Mucosa of gallbladder (tissue), 1 donor: ENCODE data around the gene DNAJC5G. TPM values are rescaled to one million over a fixed set of nuclear protein-coding genes. Genes with fewer than 3 reads are reported as not detected.
"Not testable (repeated sequence)": the region's sequence is repeated elsewhere in the genome, so short reads cannot be mapped to it uniquely, and the experiment has no call there.

ENCODE experiments used
- DNase-seq: peaks from one replicate; pipeline ENCODE4 v3.0.0-alpha.2; 2020; ENCODE audit warnings: low spot score
- total RNA-seq: library from RNA; stranded (reverse); gene quantifications from one replicate; pipeline ENCODE4 v1.2.1, GENCODE V29; 2021
- donor health status: DM: no; HTN: no; CAD: no.

Gene DNAJC5G
- total RNA-seq, 1 donor from 2014 or later = not detected

DNA sequence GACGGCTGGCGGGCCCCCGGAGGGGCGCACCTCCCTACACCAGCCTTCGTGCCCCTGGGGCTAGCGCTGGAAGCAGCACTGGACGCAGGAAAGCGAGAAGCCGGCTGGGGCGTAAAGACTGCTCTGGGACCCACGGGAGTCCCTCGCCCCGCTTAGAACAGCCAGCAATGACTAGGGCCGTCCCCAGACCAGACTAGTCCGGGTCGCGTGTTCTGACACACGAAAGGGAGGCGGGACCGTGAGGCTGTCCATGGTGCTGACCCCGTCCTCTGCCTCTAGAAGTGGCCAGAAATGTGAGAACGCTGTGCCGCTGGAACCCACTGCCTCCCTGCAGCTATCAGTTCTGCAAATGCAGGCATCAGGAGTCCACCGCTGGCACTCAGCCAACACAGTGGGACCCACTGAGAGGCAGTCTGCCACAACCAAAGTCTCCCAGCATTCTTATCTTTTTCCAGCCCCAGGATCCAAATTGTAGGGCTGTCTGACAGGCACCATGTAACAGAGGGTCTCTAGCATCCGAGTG, 33.2 kb downstream of the DNAJC5G start, which contains the start of gene UCN:
Gene UCN, minus strand, starts transcription at position 87 of the 523 bp plus-strand sequence. CDS start 550 bp downstream, outside the sequence.
- peak; percentile 50 for DNase-seq

DNA sequence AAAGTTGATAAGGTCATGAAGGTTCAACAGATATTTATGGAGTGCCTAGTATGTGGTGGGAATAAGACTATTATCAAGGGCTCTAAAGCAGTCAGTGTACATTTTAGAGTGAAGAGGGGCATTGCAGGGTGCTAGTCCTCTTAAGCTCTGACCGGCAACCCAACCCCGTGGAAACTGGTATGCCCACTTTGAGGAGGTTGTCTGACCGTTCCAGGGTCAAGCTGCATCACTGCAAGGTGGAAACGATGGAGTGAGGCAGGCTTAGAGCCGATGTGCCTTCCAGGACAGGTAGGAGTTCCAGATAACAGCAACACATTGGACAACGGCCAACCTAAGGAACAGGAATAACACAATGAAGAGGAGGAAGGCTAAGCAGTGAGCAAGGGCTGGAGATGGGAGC, 34.4 kb downstream of the DNAJC5G start:
- DNase-seq = no peak

DNA sequence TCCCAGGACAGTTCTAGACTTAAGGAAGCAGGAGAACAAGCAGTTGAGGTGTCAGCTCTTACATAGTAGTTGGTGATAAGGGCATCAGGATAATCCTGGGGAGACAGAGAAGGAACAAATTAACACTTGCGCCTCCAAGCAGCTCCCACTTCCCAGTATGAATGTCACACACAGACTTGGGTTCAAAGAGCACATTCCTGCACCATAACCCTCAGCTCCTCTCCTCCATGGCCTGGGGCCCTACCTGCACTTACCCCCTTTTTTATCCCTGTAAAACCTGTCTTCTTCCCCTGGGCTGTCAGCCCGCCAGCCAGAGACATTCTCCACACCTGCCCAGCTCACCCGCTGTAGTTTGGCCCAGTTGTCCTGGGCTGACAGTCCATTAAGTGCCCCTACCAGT, 36.9 kb downstream of the DNAJC5G start:
- no peak for DNase-seq

DNA sequence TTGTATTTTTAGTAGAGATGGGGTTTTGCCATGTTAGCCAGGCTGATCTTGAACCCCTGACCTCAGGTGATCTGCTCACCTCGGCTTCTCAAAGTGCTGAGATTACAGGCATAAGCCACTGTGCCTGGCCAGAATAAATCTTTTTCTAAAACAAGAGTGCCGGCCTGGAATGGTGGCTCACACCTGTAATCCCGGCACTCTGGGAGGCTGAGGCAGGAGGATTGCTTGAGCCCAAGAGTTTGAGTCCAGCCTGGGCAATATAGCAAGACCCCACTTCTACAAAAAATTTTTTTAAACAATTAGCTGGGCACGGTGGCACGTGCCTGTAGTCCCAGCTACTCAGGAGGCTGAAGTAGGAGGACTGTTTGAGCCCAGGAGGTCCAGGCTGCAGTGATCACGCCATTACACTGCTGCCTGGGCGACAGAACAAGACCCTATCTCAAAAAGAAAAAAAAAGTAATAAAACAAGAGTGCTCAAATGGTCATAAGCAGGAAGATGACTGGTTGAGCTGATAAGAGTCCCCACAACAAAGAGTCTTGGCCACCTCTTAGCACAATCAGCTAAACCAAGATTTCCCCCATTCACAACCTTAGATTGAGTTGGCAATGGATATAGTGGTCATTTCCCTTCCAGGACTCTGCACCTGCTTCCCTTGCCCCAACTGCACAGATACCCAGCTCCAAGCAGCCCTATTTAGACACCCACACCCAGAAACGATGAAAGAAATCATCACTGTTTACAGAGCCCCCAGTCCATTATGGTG, 38.8 kb downstream of the DNAJC5G start:
- DNase-seq = no peak

DNA sequence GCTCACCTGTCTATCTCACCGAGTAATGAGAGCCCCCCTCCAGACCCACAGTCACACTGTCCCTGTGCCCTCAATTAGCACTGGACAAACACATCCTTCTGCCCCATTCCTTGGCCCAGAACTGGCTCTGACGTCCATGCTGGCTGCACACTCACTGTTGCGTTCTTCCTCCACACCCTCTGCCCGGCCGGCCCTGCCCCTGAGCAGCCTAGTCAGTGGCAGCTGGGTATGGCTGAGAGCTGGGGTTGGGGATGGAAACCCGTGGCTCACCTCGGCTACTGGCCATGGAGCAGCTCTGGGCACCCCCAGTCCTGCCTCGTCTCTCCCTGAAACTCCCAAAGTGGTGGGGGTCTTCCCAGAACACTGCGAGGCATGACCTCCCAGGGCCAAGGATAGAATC, 39.5 kb downstream of the DNAJC5G start:
- no peak for DNase-seq

DNA sequence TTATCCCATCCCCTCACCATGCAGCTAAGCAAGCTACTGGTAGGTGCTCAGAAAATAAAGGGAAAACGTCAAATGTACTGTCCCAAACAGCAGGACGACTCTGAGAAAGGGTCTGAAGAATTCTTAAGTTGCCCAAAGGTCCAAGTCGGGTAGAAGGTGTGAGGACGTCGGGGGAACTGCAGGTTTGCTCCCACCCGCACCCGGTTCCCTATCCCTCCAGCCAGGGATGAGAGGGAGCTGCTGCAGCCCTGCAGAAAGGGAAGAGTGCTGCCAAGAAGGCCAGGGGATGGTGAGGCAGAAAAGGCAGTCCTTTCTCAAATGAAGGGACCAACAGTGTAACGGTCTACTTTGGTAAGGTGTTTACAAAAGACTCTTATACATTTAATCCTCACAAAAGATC, 39.9 kb downstream of the DNAJC5G start:
- DNase-seq = no peak

DNA sequence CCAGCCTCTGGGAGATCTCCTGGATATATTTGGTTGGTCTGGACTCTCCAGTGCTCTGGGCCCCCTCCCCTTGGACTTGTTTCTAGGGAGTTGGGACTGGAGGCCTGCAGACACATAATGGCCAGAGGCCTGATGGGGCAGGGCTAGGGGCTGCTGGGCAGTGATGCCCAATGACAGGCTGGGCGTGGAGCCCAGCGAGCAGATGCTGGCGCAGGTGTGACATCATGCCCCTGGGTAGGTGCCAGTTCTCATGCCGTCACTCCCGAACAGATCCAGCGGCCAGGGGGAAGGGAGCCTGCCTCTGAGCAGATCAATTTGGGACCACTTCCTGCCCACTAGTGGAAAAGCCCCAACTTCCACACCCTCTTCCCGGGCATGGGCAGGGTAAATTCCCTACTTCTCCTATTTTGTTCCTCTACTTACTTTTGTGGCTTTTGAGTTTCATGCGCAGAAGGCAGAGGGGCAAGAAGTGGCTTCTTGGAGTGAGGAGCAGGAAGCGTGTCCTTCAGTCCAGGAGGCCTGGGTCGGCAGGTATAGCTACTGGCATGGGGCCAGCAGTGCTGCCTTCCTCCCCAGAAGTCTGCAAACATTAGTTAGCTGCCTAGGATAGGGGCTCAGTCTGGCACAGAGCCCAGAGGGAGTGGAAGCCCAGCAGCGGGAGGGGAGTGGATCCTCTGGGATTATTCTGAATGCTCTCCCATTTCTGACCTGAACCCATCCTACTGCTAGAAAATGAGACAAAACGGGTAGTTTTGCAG, 41.6 kb downstream of the DNAJC5G start:
- DNase-seq = no peak

DNA sequence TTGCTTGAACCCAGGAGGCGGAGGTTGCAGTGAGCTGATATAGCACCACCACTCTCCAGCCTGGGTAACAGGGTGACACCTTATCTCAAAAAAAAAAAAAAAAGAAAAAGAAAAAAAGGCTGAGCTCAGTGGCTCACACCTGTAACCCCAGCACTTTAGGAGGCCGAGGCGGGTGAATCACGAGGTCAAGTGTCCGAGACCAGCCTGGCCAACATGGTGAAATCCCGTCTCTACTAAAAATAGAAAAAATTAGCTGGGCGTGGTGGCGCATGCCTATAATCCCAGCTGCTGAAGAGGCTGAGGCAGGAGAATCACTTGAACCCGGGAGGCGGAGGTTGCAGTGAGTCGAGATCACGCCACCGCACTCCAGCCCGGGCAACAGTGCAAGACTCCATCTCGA, 44.6 kb downstream of the DNAJC5G start:
- DNase-seq = not testable (repeated sequence)

DNA sequence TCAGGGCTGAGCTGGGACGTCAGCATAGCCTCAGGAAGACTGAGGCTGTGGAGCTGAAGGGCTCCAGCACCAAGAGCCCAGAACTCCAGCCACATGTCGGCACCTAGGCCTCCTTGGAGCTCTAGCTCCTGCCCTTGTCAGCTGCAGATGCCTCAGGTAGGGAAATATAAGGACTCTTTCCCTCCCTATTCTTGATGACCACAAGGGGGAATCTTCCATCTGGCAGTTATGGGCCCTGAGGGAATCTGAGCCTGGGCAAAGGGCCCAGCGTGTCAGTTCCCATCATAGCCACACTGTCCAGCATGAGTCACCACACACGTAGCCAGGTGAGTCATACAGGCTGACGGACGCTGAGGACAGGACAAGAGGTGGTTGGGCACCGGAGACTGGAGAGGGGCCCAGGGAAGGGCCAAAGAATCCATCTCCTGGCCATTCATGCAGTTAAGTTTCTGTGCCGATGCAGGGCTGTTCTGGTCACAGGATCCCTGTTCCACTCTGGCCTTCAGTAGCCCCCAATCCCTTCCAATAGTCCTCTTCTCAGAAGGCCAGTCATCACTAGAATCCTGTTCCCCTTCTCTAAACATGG, 45.8 kb downstream of the DNAJC5G start:
- peak; percentile 87 for DNase-seq

DNA sequence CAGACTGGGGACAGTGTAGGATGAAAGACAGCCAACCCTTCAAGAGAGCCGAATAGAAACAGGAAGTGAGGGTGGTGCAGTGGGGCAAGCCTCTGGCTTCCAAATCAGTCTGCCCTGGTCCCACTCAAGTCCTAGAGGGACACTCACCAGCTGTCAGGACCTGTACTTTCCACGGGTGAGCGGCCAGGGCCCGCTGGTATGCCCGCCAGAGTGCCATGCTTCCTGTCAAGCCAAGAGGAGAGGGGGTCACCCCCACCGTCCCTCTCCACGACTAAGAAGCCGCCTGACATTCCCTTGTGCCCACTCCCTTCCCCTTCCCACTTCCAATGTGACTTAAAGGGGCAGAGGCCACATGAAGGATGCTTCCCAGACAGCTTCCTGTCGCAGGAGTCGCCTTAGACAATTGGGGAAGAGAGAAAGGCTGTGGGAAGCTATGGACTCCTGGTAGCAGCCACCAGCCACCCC, 47.1 kb downstream of the DNAJC5G start:
- DNase-seq = no peak

DNA sequence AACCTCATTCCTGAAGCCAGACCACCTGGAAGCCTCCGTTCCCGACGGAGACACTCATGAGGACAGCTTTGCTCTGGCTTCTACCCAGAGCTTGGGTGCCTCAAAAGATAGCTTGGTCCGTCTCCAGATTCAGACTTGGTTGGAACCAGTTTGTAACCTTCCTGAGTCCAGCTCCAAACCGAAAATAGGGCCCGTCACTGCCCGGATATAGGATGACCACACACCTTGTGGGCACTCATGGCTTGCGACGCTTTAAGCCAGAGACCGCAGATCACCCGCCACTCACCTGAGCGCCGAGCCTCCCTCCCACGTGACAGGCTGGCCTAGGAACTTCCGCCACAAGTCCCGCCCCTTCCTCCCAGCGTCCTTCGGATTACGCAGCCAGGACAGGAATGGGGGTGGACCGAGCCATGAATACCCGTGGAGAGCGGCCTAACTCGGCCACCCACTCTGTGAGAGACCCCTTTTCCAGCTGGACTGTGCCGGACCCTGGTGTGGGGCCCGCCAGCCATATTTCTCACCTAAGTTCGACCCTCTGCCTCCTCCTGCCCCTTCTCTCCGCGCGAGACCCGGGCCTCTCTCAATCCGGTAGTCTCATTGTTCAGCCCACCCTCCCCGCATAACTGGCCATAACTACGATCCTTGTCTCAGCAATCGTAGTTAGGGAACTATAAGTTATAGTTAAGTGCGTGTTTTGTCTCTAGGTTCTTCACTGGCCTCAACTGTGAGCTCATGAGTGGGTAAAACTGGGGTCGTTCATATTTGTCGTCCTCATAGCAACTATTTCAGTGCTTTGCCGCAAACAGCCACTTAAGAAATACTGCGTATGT, 47.7 kb downstream of the DNAJC5G start, which contains the start of gene MPV17:
Gene MPV17, minus strand, starts transcription at position 332 of the 830 bp plus-strand sequence. CDS start 580 bp downstream, outside the sequence.
- peak; percentile 94 for DNase-seq

DNA sequence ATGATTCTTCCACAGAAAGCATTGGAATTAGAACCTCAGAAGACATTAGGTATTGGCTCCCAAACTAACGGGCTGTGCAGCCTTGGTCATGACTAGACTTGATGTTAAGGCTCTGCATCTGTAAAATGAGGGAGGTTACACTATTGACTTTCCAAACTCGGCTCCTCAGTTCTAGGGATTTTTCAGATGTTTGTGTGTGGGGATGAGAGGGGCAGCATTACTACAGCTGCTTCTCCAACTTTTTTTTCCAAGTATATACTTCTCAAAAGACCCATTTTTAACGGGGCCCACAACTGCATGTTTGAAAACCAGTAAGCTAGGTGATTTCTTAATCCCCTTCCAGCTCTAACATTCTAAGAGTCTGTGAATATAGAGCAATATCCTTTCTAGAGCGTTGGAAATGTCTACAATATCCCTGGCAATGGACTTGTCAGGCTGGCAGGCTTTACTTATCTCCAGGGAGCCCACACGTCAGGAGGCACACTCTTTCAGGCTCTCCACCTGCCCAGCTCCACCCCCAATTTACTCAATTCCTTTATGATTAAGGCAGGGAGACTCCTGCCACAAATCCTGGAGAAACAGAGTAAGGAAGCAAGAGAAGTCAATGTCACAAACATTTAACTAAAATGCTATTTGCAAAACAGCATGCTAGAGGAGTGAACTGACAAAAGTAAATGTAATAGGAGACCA, 48.5 kb downstream of the DNAJC5G start:
- no peak for DNase-seq

DNA sequence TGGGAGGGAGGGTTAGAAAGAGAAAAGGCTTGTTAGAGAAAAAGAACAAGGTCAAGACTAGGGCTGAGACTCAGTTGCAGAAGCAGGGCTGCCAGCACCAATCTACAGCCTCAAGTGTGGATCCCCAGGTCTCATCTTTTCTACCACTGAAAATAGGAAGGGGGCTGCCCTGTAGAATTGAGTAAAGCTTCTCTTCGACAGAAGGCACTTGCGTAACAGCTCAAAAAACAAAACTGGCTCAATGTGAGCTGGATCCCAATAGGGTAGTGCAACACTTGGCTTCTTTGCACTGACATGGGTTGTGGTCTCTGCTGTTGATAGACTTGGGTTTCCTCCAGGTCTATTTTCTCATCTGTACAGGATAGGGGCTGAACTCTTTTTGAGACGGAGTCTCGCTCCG, 49.5 kb downstream of the DNAJC5G start:
- DNase-seq = no peak

Other genes starting within 250 kb of the DNAJC5G start
- 80.0 TPM for gene TMEM214, start 242.5 kb upstream of the DNAJC5G start, total RNA-seq
- gene AGBL5, start 223.8 kb upstream of the DNAJC5G start, total RNA-seq = 27.9 TPM
- 323 TPM for gene OST4, start 203.8 kb upstream of the DNAJC5G start, total RNA-seq
- 210 TPM for gene EMILIN1, start 196.8 kb upstream of the DNAJC5G start, total RNA-seq
- 6.1 TPM for gene KHK, start 188.7 kb upstream of the DNAJC5G start, total RNA-seq
- 1.1 TPM for gene CGREF1, start 156.3 kb upstream of the DNAJC5G start, total RNA-seq
- gene ABHD1, start 151.6 kb upstream of the DNAJC5G start, total RNA-seq = 0.37 TPM
- 51.3 TPM for gene PREB, start 140.8 kb upstream of the DNAJC5G start, total RNA-seq
- gene PRR30, start 136.0 kb upstream of the DNAJC5G start, total RNA-seq = not detected
- gene TCF23, start 126.4 kb upstream of the DNAJC5G start, total RNA-seq = 0.12 TPM
- gene ATRAID, start 63.4 kb upstream of the DNAJC5G start, total RNA-seq = 104 TPM
- gene SLC5A6, start 63.2 kb upstream of the DNAJC5G start, total RNA-seq = 24.9 TPM
- gene CAD, start 58.1 kb upstream of the DNAJC5G start, total RNA-seq = 26.7 TPM
- gene SLC30A3, start 12.4 kb upstream of the DNAJC5G start, total RNA-seq = not detected
- 0.26 TPM for gene TRIM54, start 7.0 kb downstream of the DNAJC5G start, total RNA-seq
- 3.1 TPM for gene UCN, start 33.0 kb downstream of the DNAJC5G start, total RNA-seq
- gene MPV17, start 47.7 kb downstream of the DNAJC5G start, total RNA-seq = 62.6 TPM
- gene GTF3C2, start 81.3 kb downstream of the DNAJC5G start, total RNA-seq = 49.5 TPM
- 32.3 TPM for gene EIF2B4, start 94.9 kb downstream of the DNAJC5G start, total RNA-seq
- 105 TPM for gene SNX17, start 95.2 kb downstream of the DNAJC5G start, total RNA-seq
- 25.6 TPM for gene ZNF513, start 105.3 kb downstream of the DNAJC5G start, total RNA-seq
- gene PPM1G, start 134.2 kb downstream of the DNAJC5G start, total RNA-seq = 56.7 TPM
- gene NRBP1, start 153.2 kb downstream of the DNAJC5G start, total RNA-seq = 90.1 TPM
- 65.7 TPM for gene KRTCAP3, start 166.9 kb downstream of the DNAJC5G start, total RNA-seq
- 54.4 TPM for gene IFT172, start 214.3 kb downstream of the DNAJC5G start, total RNA-seq
- gene FNDC4, start 219.8 kb downstream of the DNAJC5G start, total RNA-seq = 13.4 TPM
- 7.6 TPM for gene GCKR, start 221.4 kb downstream of the DNAJC5G start, total RNA-seq